Measurements from ENCODE around the gene KCNV2.

KCNV2 gene

GRCh38 chr9:2722715-2723114, 5.4 kb downstream of the KCNV2 start:
- peak; percentile 60 for DNase-seq

- DNase-seq = peak; percentile 86
Observed at GRCh38 chr9:2723376-2724065, 6.2 kb downstream of the KCNV2 start.

DNA sequence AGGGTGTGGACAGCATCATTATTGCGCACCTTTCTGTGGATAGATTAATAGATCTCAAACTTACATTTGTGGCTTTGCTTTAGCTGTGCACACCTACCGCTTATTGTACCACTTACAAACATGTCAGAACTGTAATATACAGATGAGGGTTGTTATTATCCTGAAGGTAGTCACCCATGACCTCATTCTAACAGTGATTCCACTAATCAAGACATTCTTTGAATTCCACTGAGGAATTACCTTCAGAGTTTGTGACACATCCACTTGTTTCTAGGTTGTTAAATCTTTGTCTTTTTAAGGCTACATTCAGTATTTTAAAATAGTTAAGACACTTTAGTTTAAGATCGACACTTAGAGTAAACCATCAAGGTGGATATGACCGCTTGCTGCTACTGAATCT, 7.8 kb downstream of the KCNV2 start:
- no peak for DNase-seq

DNA sequence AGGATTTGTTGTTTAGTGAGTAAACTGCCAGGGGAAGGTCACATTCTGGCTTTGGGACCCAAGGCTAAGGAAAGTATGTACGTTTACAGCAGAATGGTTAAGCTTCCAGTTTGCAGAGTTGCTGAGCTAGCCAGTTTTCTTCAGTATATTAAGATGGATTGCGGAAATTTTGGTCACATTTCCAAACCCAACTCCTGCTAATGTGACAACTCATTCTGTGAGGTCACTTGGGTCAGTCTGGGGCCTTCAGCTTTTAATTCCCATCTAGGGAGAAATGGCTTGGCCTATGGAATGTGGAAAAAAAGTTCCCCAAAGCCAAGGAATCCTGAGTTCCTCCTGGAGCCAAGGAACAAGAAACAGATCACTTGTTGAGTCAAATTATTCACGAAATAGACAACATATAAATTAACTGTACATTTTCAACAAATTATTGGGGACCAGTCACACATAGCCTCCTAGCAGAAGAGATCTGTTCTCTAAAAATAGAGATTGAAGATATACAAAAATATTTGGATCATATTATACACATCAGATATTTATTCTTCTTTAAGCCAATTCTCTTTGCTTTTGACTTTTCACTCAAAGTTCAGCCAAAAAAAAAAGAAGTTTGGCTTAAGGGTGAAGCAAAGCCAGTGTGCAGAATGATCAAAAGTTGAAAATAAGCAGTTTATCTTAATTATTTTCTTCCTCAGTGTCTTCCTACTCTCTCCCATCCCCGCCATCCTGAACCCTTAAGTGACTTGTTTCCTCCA, 8.8 kb downstream of the KCNV2 start:
- no peak for DNase-seq

- DNase-seq = peak; percentile 56
Observed at GRCh38 chr9:2726650-2727340, 9.5 kb downstream of the KCNV2 start.

- DNase-seq = no peak
Observed at GRCh38 chr9:2727374-2727773, 10.1 kb downstream of the KCNV2 start.

GRCh38 chr9:2727966-2728613, 10.8 kb downstream of the KCNV2 start:
- DNase-seq = peak; percentile 69

DNA sequence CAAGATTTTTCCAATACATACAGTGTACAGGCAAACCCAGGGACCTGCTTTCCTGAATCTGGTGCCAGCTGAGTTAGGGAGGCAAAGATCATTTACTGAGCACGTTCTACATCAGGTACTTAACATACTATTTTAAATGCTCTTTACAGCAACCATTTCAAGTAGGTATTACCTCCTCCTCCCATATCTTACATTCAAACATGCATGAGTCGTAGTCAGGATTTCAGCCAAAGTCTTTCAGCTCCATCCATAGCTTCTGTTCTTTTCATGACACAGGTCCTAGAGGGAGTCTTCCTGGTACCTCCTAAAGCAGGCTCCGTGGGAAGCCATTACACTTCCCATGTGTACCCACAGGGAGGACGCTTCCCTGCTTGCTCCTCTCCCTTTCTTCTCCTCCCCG, 11.7 kb downstream of the KCNV2 start:
- no peak for DNase-seq

DNA sequence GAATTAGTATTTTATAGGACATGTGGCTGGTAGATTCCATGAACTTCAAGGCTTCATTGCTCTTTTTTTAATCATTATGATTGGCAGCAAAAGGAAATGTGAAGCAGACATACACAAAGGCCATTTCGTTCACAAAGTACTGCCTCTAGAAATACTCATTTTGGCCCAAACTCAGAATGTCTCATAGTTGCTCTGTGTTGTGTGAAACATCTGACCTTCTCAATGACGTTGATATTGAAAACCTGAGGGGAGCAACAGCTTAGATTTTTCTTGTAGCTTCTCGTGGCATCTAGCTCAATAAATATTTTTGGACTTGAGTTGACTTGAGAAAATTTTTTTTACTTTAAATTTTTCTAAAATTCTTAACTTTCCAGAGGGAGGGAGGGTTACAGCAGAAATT, 12.4 kb downstream of the KCNV2 start:
- no peak for DNase-seq

DNA sequence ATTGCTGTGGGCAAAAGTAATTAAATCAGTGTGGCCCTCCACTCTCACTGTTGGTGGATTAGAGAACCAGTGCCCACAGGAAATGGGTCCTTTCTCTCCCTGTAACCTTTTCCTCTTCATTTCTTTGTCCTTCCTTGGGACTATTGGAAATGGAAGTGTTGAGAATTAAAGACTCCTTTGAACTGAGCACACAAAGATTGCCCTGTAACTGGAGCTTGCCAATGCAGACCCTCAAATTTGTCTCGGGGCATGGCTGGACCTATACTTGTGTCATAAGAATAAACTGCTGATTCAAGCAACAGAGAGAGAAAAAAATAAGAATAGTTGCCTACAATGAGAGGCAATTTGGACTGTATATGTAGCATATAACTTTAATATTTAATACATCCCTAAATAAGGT, 13.7 kb downstream of the KCNV2 start:
- no peak for DNase-seq

- no peak for DNase-seq
Observed at GRCh38 chr9:2732492-2732891, 15.2 kb downstream of the KCNV2 start.

GRCh38 chr9:2740616-2741015, 23.3 kb downstream of the KCNV2 start:
- DNase-seq = no peak

DNA sequence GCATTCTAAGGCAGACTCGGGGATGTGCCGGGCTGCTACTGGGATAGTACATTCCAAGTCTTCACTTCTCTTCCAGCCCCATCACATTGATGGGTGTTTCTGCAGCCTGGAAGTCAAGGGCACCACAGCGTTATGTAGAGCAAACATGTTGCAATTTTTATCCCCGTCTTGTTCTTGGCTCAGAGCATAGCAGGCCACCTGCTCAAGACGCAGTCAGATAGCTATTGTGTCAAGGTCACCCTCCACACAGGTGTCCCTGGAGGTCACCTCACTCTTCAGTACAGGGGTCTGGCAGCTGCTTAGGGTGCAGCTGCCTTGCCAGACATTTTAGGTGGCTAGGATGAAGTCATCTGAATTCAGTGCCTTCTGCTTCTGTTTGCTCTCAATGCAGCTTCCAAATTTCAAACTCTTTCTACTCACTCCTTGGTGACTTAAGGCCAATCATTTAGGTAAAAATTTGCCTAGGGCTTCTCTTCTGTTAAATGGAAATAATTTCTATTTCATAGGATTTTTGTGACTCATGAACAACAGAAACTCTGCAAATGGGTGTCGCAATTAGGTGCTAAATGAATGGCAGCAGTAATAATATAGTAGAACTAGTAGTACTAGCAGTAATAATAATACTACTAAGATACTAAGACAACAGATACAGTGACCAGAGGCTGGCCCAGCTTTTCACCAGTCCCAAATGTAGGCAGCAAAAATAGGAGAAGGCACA, 24.3 kb downstream of the KCNV2 start:
- DNase-seq = no peak

GRCh38 chr9:2742214-2742613, 24.9 kb downstream of the KCNV2 start:
- DNase-seq = no peak

- no peak for DNase-seq
Observed at GRCh38 chr9:2743937-2744529, 26.7 kb downstream of the KCNV2 start.

DNA sequence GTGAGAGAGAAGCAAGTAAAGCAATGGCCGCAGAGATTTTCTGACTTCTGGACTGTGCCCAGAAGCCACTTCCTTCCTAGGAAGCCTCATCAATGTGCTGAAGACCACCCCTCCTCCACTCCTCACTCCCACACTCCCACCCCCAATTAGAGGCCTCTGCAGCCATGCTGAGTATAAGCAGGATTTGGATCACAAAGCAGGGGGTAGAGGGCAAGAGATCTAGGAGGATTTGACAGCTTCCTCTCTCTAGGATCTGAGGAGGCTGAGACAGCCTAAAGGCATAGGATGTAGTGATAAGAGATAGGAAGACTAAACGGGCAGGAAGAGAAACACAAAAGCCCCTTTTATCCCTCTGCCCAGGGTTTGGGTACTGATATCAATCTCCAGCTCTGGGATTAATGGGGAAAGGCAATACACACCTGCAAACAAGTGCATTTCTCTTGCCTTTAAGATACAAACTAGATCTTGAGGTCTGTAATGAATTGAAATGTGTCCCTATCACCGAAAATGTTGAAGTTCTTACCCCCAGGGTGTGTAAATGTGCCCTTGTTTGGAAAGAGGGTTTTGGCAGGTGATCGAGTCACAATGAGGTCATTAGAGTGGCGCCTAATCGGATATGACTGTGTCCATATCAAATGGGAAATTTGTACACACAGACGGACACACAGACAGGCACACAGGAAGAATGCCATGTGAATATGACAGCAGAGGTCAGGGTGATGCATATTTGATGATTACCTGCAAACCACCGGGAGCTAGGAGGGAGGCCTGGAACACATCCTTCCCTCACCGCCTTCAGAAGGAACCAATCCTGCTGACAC, 28.5 kb downstream of the KCNV2 start:
- peak; percentile 84 for DNase-seq

DNA sequence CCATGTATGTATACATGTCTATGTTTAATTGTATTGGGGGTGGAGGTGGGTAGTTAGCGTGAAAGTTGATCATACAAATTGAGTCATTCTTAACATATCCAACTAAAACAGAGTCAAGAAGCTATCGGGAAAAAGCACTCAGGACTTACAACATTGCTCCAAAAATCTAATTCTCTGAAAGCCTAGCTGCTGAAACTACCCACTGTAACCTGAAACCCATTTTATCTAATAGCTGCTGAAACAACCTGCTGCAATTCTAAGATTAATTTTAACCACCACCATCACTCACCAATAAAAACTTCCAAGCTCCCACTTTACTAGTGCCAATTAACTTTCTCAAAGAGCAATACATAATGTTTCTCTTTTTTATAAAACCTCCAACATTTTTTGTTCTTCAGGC, 32.2 kb downstream of the KCNV2 start:
- DNase-seq = no peak

GRCh38 chr9:2755285-2755684, 38.0 kb downstream of the KCNV2 start:
- DNase-seq = no peak

- no peak for DNase-seq
Observed at GRCh38 chr9:2758162-2758897, 41.0 kb downstream of the KCNV2 start.

DNA sequence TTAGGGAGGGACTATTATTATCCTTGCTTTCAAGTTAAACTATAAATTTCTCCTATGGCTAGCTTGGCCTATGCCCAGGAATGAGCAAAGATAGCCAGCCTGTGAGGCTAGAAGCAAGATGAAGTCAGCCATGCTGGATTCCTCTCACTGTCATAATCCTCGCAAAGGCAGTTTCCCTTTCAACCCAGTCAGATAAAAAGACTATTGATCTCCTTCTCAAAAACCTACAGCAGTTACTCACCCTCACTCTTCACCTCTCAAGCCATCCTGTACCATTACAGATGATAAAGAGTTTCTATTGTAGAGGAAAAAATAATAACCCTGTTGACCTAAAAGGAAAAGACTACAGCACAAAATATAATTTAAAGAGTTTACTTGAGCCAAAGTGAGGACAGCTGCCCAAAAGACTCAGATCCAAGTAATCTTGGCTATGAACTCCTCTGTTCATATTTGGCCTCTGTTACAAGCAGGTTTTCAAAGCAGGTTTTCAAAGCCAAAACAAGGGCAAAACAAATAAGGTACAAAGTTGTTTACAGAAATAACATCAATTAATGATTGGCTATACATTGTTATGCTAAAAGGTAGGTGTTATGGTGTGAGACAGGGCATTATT, 41.7 kb downstream of the KCNV2 start:
- no peak for DNase-seq
